Stomach (tissue), 4 donors: ENCODE measurements around the gene ANKHD1.
A peak's percentile ranks its signal among the peaks of the same experiment; 100 is the strongest.

ENCODE experiments used
- EP300 ChIP-seq: sonication (generic); formaldehyde crosslinking; IDR thresholded peaks from one replicate; pipeline ENCODE4 v1.6.1; 2017; ENCODE audit warnings: antibody characterized with exemption
- POLR2A ChIP-seq, 4 donors: fragments of 450-650 bp; IDR thresholded peaks; one replicate each; pipeline ENCODE4 v1.6.1; 2016; ENCODE audit warnings: antibody characterized with exemption in 4 of 4, control low read depth in 2 of 4, mild to moderate bottlenecking in 1 of 4, moderate library complexity in 1 of 4
- POLR2AphosphoS5 ChIP-seq, 3 donors: sonication (generic); formaldehyde crosslinking; IDR thresholded peaks; one replicate each; pipeline ENCODE4 v1.6.1; 2016; ENCODE audit warnings: antibody characterized with exemption in 3 of 3
- TF ChIP-seq, protein P1 (sequence below), 7 experiments: fragments of 450-650 bp in 4 of 7; fragments of 200-600 bp in 3 of 7; sonication (generic) in 3 of 7; IDR thresholded peaks; one replicate each; pipeline ENCODE4 v1.5.1; 2016 to 2019; ENCODE audit warnings: antibody characterized with exemption in 7 of 7, control low read depth in 2 of 7, mild to moderate bottlenecking in 1 of 7

- TF ChIP-seq, protein P1, sequence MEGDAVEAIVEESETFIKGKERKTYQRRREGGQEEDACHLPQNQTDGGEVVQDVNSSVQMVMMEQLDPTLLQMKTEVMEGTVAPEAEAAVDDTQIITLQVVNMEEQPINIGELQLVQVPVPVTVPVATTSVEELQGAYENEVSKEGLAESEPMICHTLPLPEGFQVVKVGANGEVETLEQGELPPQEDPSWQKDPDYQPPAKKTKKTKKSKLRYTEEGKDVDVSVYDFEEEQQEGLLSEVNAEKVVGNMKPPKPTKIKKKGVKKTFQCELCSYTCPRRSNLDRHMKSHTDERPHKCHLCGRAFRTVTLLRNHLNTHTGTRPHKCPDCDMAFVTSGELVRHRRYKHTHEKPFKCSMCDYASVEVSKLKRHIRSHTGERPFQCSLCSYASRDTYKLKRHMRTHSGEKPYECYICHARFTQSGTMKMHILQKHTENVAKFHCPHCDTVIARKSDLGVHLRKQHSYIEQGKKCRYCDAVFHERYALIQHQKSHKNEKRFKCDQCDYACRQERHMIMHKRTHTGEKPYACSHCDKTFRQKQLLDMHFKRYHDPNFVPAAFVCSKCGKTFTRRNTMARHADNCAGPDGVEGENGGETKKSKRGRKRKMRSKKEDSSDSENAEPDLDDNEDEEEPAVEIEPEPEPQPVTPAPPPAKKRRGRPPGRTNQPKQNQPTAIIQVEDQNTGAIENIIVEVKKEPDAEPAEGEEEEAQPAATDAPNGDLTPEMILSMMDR (IDR thresholded peaks at IDR 0.05), result no peak
- TF ChIP-seq POLR2A (IDR thresholded peaks at IDR 0.05) (peak in 2 of 4 donors; percentile 66 to 75), EP300 (no peak), POLR2AphosphoS5 (IDR thresholded peaks at IDR 0.05) (peak; percentile 90 to 96 (median 92))
Measured at GRCh38 chr5:140564196-140565023, 162.8 kb downstream of the ANKHD1 start, which contains the start of the genes APBB3 and SLC35A4.
